ENCODE data around the gene SUCO. TPM values are rescaled to one million over a fixed set of nuclear protein-coding genes. Genes with fewer than 3 reads are reported as not detected.
"Not testable (repeated sequence)": the region's sequence is repeated elsewhere in the genome, so short reads cannot be mapped to it uniquely, and the experiment has no call there.

SUCO gene
- total RNA-seq (2014; rRNA removed; shearing (Covaris generic)), result 26.5 and 27.7 TPM in 2 replicates
- 23.3 and 31.8 TPM in 2 replicates for polyA plus RNA-seq (2014; cell fraction: nucleus; rRNA removed)

GRCh38 chr1:172532700-172533512 lies at the start of gene SUCO:
Gene SUCO, plus strand, starts transcription at chr1:172533150. Its CDS starts 286 bp downstream, at chr1:172533436.
- peak; percentile 100 for DNase-seq (ENCODE audit: extremely low read depth, low read depth)

GRCh38 chr1:172483448-172483847 lies 49.5 kb upstream of the SUCO start:
- no peak for DNase-seq (ENCODE audit: extremely low read depth, low read depth)

DNA sequence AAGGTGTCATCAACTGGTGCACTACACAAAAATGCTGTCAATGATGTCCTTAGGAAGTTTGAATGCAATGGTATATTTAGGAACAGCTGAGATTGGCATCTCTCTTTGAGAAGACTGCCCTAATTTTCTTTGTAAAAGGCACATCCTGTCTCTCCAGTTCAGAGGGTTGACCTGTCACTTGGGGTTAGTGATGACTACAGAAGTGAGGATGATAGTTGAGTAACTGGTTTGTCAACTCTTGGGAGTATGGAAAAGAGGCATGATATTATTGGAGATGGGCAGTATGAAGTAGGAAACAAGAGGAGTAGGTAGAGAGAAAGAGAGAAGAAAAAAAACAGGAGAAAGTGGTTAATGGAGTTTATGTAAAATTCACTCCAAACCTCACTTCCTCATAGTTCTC lies 48.7 kb upstream of the SUCO start:
- no peak for DNase-seq (ENCODE audit: extremely low read depth, low read depth)

DNA sequence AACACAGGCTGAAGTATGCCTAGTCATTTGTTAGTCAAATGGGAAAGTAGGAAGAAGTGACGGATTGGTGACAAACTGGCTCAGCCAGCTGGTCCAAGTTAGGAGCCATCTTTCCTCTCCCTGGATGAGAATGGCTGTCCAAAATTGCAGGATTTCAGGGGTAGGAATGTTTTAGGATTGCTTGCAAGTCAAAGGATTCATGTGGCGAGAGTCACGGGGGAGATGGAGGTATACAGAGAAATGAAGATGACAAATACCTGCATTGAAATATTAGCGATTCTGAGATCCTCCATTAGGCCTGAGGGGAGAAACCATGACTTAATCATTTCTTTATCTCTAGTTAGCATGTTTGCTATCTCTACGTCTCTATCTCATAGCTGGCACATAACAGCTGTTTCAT lies 47.3 kb upstream of the SUCO start:
- no peak for DNase-seq (ENCODE audit: extremely low read depth, low read depth)

- DNase-seq (ENCODE audit: extremely low read depth, low read depth), result no peak
These were observed 46.0 kb upstream of the SUCO start for GRCh38 chr1:172486805-172487454.

DNA sequence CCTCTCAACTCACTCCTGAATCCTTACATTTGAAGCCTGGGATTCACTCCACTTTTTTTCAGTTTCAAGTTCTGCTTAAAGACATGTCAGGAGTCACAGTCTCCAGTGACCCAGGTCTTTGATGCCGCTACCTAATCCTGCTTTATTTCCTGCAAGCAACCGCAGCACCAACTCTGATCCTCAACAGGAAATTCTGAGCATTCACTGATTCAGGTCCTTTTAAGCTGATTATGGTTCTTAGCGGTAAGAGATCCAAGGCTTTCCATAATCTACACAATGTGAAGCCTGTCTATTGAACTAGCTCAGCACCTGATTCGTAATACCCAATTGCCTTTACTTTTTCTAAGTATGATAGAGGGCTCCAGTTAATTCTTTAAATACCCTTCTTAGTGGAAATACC lies 45.4 kb upstream of the SUCO start:
- DNase-seq (ENCODE audit: extremely low read depth, low read depth), result no peak

- no peak for DNase-seq (ENCODE audit: extremely low read depth, low read depth)
These were observed 44.6 kb upstream of the SUCO start for GRCh38 chr1:172488393-172488792.

GRCh38 chr1:172489847-172490246 lies 43.1 kb upstream of the SUCO start:
- DNase-seq (ENCODE audit: extremely low read depth, low read depth), result peak; percentile 31

DNA sequence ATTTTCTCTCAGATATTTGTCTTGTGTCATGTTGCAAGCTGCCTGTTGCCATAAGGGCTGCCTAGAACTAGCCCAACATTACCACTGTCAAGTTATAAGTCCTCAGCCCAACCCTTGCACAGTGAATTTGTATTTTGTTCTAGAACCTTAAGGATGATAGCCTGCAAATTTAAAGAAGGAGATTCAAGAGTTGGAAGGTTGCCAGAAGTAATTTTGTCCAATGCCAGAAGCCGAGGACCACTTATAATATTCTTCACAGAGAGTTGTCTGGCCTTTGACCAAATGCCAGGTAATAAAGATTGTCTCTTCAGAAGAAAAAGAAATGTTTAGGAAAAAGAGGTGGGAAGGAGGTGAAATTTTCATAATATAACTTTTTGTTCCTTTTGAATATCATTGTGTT lies 40.5 kb upstream of the SUCO start:
- DNase-seq (ENCODE audit: extremely low read depth, low read depth), result no peak

GRCh38 chr1:172494166-172494565 lies 38.8 kb upstream of the SUCO start:
- DNase-seq (ENCODE audit: extremely low read depth, low read depth), result no peak

GRCh38 chr1:172496127-172496526 lies 36.8 kb upstream of the SUCO start:
- DNase-seq (ENCODE audit: extremely low read depth, low read depth), result not testable (repeated sequence)

DNA sequence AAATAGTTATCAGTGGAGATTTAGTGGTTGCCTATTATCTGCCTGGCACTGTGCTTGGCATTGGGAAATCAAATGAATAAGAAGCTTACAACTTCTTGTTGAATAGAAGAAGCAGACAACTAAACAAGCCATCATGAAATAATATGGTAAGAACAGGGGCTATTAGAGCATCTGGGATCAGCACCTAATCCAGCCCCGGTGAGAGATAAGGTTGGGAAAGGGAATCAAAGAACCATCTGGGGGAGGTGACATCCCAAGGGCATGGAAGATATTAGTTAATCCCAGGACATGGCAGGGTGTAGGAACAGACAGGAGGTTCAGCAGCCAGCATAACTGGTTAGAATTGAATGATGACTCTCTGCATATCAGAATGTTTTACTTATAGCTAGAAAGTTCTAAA lies 36.3 kb upstream of the SUCO start:
- DNase-seq (ENCODE audit: extremely low read depth, low read depth), result no peak

GRCh38 chr1:172497230-172497629 lies 35.7 kb upstream of the SUCO start:
- peak; percentile 18 for DNase-seq (ENCODE audit: extremely low read depth, low read depth)

DNA sequence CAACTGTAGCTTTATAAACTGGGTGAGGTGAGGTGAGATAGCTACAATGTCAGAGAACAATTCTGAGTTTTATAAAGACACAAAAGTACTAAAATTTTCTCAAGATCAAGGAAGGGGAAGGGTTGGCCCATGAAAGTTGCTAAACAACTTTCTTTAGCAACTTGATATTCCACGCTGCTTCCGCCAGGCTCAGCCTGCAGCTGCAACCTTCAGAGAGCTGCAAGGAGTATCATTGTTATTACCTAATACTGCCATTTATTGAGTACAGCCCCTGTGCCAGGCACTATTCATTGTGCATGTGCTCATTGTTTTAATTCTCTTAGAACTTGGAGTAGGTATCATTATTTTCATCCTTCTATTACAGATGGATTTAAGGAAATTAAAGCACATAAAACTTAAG lies 34.1 kb upstream of the SUCO start:
- DNase-seq (ENCODE audit: extremely low read depth, low read depth), result no peak

DNA sequence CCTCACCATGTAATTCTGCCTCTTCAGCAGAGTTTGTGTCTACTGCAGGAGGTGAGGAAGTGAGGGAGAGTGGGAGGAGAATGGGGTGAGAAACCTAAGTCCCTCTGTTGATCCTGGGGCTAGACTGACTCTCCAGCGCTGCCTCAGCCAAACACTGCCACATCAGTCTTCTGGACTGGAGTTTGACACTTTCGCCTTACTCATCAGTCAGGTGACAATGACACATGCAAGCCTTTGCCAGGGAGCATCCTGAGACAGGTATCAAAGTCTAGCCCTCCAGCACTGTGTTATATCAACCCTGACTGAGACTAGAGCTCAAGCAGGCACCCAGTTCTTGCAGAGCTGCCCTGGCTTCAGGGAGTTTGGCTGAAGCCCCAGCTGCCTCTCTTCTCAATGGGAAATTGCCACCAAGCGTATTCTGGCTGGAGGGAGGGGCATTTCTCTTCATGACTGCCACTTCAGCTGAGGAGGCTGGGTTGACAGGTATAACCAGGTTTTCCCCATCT lies 33.3 kb upstream of the SUCO start:
- peak; percentile 9 for DNase-seq (ENCODE audit: extremely low read depth, low read depth)

DNA sequence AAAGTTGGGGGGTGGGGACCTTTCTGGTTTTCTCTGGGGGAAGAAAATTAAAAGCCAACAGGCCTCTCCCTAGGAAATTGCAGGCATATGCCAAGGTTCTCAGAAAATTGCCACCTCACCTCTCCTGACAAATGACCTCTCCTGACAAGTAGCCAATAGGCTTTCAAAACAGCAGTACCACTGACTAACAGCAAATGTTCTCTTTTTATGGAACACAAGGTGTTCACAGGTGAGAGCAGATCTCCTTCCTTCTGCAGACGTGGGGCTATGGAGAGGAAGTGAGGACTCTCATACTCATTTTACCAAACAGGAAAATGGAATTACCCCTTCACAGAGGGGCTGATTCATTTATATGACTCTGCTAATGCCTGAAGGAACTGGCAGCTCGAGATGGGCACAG lies 32.7 kb upstream of the SUCO start:
- no peak for DNase-seq (ENCODE audit: extremely low read depth, low read depth)

DNA sequence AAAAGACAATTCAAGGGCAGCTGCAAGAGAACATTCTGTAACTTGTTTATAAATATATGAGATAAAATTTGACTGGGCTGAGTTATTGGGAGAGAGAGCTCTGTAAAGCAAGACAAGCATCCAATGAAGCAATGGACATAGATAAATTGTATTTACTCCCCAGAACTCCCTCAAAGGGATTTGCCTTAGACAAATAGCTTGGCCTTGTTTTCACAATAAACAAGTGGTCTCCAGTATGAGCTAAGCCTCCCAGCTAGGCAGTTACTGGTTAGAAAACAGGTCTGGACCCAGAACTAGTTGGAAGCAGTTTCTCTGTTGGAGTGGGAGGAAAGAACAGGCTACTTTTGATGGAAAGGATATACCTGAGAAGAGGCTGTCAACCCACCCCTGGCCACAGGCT lies 25.2 kb upstream of the SUCO start:
- DNase-seq (ENCODE audit: extremely low read depth, low read depth), result no peak

- no peak for DNase-seq (ENCODE audit: extremely low read depth, low read depth)
These were observed 22.5 kb upstream of the SUCO start for GRCh38 chr1:172510479-172510878.

DNA sequence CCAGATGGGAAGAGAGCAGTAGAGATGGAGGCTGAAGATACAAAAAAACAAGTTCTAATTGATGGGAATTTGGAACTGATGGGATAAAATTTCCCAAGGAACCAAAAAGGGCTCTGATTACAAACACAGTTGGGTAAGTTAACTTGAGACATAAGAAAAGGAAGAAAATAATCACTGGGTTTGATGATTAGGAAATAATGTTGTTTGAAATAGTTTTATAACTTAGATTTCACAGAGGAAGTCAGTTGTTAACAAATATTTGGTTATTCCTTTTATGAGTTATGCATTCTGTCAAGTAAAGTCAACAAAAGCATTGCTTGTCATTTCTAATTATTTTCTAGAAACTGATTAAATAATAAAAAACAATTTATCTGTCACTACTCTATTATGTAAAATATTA lies 20.4 kb upstream of the SUCO start:
- no peak for DNase-seq (ENCODE audit: extremely low read depth, low read depth)

DNA sequence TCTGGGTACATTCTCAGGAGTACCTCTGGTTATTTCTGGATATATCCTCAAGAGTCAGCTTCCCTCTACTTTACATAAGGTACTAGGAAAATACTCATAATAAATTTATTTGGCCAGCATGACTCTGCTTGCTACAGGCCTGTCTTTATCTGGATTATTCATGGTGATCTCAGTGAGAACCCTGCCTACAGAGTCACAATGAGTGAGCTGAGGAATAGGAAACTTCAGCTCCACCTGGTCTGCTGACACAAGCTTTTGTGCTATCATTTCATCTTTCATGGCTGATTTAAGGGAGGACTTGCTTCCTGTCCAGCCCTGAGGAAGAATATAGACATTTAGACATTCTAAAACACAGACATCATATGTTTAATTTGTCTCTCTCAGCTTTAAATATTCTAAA lies 19.5 kb upstream of the SUCO start:
- DNase-seq (ENCODE audit: extremely low read depth, low read depth), result no peak

DNA sequence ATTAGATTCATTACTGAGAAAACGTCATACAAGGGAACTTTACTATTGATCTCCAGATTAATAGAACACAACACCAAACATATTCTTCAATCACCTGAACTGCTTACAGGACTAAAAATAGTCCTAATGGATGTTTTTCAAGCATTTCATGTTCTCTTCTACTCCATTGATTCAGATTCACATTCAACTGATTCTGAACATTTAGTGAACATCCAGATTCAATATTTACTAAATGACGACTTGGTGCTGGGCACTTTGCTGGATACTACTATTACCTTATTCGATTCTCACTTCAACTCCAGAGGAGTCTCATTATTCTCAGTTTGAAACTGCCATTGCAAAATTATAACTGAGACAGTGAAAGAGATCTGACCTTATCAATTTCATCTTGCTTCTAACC lies 18.8 kb upstream of the SUCO start:
- no peak for DNase-seq (ENCODE audit: extremely low read depth, low read depth)

DNA sequence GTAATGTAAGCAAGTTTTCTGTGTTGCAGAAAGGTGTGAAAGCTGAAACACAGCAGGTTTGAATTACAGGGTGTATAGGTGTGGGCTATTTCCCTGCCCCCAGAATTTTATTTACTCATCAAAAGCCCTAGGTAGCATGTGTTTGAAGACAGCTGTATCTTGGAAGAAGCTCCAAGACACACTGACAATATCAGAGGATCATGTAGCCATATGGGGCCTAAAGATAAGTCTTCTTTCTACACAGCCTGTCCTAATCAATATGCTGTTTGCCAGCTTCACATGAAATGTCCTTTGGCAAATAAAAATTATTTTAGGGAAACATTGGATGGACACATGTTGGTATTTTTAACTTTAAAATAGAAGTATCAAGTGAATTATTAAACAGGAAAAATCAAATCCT lies 17.5 kb upstream of the SUCO start:
- DNase-seq (ENCODE audit: extremely low read depth, low read depth), result no peak

Data from NCI-H460 (cell line).